SW 1271 (cell line): Measurements from ENCODE around the gene MED29.

Source experiments
- DNase-seq, 2 experiments: peaks; one replicate each; lab custom pipeline; 2025; lab: John Stamatoyannopoulos, UW

The MED29 gene

DNA sequence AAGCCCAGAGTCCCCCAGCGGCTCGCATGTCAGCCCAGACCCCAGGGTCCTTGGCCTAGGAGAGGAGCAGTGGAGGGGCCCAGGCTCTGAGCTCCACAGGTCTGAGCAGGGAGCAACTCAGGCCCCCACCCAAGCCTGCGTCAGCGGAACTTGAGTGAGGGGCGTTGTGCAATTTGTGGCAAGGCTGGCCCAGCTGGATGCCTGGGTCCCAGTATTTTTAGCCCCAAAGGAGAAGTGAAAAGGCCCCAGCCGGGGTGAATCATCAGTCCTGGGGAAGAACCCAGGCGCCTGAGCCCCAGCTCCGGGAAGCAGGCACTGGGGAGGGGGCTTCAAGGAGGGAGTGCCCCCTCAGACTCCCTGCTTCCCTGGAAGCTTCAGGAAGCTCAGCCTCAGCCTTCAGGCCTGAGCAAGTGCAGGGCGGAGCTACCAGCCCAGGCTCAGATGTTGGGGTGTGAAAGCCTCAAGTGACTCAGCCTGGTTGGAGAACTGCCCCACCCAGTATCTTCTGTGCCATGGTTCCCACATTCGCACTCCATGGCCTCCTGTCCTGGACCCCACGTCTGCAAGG, 7.2 kb downstream of the MED29 start:
- DNase-seq: peak in 1 of 2 experiments; percentile 25

DNA sequence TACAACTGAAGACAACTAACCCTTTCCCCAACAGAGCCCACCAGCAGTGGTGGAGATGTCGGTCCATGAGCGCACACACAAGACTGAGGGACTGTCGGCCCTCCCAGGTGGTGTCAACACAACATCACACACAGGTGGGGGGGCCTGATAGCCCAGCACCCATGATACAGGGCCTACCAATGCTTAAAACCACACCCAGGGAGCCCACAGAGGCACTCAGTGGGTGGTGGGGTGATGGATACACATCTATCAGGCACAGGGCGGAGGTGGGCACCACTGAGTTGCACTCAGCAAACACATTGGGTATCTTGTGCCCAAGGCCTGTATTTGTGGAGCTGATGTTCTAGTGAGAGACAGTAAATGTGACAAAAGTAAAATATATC, 8.5 kb downstream of the MED29 start:
- DNase-seq: no peak

DNA sequence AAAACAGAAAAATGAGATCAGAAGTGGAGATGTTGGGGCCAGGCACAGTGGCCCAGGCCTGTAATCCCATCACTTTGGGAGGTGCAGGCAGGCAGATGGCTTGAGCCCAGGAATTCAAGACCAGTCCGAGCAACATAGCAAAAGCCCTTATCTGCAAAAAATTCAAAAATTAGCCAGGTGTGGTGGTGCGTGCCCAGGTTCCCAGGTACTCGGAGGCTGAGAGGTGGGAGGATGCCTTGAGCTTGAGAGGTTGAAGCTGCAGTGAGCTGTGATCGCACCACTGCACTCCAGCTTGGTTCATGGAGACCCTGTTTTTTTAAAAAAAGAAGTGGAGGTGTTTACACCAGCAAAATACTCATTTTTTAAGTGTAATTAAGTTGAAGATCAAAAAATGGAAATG, 8.9 kb downstream of the MED29 start:
- no peak for DNase-seq

DNA sequence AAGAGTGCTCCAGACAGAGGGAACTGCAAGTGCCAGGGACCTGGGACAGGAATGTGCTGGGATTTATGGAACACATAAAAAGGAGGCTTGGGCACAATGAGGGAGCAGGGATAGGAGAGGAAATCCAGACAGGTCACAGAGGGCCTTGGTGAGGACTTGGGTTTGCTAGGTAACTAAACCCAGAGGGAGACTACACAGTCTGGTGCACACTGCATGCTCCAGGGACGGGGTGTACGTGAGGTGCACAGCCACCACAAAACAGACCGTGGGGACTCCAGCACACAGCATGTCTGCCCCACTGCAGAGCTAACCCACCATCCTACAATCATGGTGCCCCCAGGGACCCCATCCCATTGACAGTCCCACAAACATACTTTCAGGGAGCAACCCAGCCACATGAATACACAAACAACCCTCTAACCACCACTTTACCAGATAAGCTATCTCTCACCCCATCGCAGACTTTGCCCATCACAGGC, 9.9 kb downstream of the MED29 start:
- DNase-seq: no peak

DNA sequence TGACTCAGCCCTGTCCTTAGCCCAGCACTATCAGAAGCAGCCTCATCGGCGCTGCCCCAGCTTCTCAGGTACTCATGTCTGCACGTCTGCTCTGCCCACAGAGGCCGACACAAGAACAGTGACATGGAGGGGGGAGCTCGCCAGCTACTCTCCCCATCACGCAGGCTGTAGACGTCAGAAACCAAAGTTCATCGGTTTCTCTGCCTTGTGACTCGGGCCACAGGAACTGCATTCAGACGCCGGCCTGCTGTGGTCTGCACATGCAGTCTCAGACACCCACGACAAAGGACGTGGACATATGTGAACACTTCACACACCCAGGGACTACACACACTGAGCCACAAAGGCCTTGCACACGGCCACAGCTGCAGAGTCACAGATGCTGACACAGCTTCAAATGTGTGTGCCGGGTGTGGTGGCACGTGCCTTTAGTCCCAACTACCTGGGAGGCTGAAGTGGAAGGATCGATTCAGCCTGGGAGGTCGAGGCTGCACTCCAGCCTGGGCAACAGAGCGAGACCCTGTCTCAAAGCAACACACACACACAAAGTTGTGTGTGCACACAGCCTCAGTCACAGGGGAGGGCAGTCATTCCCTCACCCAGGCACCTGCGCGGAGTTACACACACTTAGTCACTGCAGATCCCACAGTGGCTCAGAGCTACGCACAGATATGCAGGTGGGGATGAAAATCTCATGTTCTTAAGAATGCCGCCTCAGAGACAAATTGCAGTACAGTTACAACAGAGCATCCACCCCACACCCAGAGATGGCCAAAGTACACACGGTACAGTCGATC, 10.6 kb downstream of the MED29 start:
- no peak for DNase-seq

DNA sequence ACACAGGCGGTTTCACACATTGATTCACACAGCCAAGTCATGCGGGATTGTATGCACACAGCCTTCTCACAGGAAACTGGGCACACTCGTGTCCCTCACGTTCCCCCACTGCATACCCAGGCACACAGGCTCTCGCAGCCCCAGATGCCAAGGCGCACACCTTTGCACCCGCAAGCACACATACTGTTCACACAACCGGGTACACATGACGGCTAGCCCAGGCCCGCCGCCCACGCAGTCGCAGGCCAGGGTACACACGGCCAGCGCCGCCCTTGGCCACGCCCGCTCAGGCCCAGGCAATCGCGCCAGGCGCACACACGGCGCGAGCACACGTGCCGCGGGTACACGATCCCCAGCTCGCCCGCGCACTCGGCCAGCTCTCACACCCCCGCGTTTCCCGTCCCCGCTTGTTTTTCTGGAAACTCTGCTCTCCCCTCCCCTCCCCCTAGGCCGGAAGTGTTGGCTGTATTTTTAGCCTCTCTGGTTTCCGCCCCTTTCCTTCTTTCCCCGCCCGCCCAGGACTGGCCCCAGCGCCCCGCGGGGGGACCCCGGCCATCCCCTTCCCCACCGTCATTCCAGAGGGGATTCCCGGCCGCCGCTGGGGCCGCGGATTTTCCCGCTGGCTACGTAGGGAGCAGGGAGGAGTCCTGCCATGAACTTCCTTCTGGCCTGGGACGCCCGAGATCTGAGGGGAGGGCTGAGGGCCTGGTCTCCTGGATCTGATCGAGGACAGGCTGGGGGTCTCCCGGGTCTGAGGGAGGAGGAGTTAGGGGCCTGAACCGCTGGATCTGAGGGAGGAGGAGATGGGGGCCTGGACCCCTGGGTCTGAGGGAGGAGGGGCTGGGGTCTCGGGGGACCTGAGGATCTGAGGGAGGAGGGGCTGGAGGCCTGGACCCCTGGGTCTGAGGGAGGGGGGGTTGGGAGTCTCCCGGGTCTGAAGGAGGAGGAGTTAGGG, 11.4 kb downstream of the MED29 start:
- DNase-seq: peak in 1 of 2 experiments; percentile 50

DNA sequence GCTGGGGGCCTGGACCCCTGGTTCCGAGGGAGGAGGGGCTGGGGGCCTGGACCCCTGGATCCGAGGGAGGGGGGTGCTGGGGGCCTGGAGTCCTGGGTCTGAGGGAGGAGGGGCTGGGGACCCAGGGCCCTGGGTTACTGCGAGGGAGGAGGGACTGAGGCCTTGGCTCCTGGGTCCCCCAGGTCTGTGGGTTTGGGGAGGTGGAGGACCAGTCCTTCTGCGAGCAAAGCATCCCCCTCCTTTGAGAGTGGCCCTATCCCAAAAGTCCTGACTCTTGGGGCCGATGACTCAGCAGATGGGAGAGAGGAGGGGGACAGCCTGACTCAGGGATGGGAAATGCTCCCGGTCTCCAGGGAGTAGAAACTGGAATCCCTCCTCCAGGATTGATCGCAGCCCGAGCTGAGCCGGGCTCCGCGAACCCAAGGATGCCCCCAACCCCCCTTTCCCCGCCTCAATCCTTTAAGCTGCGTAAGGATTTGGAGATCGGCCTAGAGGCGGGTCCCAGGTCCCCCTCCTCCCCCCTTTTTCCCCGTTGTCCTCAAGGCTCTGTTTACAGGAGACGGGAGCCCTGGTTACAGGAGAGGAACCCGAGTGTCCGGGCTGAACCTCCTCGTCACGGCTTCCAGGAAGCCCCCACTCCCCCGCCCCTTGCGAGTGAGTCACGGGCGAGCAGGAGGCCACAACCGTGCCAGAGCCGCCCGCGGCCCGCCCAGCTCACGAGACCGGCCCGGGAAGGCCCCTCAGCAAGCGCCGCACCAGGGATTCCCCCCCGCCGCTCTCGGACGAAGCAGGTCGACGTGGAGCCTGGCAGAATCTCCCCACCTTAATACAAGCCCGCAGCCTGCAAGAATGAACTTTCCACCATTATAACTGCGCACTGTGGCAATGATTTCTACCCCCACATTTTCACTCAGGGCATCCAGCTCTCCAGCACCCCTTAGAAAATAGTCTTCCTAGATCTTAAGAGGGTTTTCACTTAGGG, 12.4 kb downstream of the MED29 start:
- peak; percentile 77 to 84 for DNase-seq

DNA sequence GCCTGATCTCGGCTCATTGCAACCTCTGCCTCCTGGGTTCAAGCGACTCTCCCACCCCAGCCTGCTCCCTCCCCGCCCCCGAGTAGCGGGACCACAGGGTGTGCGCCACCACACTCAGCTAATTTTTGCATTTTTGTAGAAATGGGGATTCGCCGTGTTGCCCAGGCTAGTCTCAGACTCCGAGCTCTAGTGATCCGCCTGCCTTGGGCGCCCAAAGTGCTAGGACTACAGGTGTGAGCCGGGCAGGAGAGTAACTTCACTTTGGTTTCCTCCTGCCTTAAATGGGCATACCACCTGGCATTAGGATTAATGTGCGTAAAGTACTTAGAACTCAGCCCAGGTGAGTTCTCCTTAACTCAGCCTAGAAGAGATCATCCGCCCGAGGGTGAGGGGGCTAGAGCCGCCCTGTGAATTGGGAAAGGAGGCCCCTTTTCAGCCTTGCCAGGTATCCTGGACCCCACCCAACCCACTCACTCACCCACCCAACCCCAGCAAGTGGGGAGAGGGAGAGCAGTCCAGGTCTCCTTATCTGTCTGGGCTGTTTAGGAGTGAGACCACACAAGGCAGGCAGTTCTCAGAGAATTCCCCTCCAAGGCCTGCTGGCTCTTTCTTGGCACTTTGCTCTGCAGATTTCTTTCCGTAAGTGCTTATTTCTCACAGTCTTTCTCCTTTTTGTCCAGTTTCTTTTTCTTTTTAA, 14.2 kb downstream of the MED29 start:
- DNase-seq: no peak

DNA sequence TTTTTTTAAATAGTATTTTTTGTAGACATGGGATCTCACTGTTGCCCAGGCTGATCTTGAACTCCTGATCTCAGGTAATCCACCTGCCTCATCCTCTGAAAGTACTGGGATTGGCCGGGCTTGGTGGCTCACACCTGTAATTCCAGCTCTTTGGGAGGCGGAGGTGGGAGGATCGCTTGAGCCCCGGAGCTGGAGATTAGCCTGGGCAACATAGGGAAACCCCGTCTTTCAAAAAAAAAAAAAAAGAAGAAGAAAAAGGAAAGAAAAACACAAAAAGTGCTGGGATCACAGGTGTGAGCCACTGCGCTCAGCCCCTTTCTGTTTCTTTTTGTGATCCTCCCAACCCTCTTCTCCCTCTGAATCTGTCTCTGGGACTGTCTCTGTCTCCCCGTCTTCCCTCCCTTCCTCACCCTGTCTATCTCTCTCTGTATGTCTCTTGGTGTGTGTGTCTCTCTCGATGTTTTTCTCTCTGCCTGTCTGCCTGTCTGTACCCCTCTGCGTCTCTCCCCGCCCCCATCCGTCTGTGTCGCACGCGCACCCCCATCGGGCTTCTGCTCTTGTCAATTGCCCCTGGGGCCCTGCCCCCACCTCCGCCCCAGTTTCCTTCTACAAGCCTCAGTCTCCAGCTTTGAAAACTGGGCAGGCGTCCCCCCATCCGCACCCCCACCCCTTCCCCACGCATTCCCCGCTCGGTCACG, 14.9 kb downstream of the MED29 start:
- DNase-seq: peak in 1 of 2 experiments; percentile 68

DNA sequence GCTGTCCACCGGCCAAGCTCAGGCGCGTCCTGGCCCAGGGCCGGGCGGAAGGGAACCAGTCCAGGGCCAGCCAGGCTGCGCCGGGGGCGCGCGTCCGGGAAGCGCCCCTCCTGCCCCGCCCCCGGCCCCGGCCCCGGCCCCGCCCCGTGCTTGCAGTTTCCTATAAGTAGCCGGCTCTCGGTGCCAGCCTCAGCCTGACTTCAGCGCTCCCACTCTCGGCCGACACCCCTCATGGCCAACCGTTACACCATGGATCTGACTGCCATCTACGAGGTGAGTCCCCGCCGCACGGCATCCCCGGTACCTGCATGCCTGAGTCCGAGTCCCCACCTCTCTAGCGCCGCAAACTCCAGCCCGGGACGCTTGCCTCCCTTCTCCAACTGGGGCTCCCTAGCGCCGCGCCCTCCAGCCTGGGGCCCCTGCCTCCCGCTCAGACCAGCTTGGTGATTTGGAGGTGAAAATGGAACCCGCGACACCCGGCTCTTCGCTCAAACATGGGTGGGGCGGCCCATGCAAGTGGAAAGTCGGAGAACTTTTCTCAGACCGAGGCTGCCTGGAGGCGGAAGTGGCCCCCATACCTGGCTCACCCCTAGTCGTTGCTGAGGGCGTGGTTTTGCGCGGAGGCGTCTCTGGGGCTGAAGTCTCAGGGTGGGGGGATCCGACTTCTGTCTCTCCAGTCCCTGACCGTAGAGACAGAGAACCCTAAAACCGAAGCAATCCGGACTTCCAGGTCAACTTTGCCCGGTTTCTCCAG, 15.7 kb downstream of the MED29 start, which contains the start of gene ZFP36:
TSS of gene ZFP36 (plus strand) at position 192 of the 754 bp plus-strand sequence. CDS start at position 250, 58 bp downstream.
- peak; percentile 23 to 70 for DNase-seq

DNA sequence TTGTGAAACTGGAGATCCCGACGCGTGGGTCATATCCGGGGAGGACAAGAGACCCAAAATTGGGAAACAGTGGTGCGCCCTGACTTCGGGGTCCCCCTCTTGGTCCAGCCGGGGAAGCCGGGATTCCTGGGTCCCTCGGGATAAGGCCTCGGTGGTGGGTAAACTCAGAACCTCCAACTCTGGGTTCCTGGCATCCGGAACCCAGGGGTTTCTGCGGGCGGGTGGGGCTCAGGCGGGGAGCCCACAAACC, 16.2 kb downstream of the MED29 start:
- DNase-seq: no peak

DNA sequence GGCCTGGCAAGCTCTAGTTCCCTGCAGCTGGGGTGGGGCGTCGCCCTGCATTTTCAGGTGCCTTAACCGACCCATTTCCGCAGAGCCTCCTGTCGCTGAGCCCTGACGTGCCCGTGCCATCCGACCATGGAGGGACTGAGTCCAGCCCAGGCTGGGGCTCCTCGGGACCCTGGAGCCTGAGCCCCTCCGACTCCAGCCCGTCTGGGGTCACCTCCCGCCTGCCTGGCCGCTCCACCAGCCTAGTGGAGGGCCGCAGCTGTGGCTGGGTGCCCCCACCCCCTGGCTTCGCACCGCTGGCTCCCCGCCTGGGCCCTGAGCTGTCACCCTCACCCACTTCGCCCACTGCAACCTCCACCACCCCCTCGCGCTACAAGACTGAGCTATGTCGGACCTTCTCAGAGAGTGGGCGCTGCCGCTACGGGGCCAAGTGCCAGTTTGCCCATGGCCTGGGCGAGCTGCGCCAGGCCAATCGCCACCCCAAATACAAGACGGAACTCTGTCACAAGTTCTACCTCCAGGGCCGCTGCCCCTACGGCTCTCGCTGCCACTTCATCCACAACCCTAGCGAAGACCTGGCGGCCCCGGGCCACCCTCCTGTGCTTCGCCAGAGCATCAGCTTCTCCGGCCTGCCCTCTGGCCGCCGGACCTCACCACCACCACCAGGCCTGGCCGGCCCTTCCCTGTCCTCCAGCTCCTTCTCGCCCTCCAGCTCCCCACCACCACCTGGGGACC, 16.6 kb downstream of the MED29 start:
- DNase-seq: no peak

DNA sequence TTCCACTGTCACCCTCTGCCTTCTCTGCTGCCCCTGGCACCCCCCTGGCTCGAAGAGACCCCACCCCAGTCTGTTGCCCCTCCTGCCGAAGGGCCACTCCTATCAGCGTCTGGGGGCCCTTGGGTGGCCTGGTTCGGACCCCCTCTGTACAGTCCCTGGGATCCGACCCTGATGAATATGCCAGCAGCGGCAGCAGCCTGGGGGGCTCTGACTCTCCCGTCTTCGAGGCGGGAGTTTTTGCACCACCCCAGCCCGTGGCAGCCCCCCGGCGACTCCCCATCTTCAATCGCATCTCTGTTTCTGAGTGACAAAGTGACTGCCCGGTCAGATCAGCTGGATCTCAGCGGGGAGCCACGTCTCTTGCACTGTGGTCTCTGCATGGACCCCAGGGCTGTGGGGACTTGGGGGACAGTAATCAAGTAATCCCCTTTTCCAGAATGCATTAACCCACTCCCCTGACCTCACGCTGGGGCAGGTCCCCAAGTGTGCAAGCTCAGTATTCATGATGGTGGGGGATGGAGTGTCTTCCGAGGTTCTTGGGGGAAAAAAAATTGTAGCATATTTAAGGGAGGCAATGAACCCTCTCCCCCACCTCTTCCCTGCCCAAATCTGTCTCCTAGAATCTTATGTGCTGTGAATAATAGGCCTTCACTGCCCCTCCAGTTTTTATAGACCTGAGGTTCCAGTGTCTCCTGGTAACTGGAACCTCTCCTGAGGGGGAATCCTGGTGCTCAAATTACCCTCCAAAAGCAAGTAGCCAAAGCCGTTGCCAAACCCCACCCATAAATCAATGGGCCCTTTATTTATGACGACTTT, 17.4 kb downstream of the MED29 start:
- DNase-seq: no peak

DNA sequence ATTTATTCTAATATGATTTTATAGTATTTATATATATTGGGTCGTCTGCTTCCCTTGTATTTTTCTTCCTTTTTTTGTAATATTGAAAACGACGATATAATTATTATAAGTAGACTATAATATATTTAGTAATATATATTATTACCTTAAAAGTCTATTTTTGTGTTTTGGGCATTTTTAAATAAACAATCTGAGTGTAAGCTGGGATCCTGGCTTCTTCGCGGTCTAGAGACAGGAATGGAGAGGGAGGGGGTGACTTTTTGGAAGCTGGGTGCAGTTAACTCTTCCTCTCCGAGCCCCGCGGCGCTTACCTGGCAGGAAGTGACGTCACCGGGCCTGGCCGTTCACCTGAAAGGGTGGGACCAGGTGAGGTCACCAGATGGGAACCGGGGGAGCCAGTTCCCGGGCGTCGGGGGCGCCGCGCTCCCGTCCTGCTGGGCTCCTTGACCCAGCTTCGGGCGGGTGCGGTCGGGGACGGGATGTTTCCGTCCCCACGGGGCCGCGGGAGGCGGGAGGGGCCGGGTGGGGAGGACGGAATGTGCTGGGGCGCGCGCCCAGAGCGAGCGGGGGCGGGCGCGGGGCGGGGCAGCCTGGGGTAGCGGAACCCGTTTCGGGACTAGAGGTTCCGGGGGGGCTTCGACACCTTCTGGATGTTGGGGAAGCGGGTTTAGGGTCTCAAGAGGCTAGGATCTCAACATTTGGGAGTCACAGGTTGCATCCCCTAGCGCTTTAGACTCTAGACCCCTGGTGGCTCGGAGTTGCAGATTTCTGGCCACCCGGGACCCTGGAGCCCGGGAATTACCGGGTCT, 18.2 kb downstream of the MED29 start:
- DNase-seq: peak in 1 of 2 experiments; percentile 42

DNA sequence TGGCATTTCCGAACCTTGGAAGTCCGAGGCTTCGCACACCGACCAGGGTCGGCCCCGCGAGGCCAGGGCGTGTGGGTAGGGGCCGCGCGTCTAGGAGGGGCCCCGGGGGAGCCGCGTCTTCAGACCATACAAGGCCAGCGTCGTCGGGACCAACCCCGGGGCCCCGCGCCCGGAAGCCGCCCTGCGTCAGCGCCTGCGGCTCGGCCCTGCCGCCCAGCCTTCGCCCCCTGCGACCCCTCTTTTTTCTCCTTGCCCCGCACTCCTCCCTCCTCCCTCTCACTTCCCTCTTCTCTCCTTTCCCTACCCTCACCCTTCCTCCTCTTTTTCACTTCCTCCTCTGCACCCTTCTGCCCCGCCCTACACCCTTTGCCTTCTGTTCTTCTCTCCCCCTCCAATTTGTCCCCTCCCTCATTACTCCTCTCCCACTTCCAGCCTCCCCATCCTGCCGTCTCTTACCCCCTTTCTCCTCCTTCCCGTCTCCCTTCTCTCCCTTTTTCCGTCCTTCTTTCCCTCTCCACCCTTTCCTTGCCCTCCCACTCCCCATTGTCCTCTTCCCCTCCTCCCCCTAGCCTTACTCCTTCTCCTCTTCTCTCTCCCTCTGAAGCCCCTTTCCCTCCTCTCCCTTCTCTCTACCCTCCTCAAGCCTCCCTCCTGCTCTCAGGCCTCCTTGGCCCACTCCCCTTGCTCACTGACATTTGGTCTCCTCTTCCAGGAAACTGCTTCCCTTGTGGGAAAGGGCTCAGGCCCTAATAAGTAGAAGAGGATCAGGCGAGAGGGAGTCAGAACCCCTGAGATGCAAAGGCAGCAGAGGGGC, 19.0 kb downstream of the MED29 start:
- DNase-seq: no peak

DNA sequence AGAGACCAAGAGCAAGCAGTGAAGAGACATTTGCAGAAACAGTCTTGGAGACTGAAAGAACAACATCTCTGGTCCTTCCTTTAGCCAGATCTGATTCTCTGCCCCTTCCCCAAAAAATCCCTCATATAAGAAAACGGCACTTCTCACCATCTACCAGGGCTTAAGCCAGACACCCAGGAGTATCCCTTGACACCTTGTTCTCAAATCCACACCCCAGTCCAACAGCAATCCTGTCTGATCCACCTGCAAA, 19.6 kb downstream of the MED29 start:
- no peak for DNase-seq
